Measurements from ENCODE around the gene GPI. TPM values are rescaled to one million over a fixed set of nuclear protein-coding genes. Genes with fewer than 3 reads are reported as not detected.

Gene GPI
- total and polyA plus RNA-seq, 2 of the 13 experiments (the other 11 are each of a cell fraction or from before 2014, with no cell fraction given) = 147 to 167 TPM

DNA sequence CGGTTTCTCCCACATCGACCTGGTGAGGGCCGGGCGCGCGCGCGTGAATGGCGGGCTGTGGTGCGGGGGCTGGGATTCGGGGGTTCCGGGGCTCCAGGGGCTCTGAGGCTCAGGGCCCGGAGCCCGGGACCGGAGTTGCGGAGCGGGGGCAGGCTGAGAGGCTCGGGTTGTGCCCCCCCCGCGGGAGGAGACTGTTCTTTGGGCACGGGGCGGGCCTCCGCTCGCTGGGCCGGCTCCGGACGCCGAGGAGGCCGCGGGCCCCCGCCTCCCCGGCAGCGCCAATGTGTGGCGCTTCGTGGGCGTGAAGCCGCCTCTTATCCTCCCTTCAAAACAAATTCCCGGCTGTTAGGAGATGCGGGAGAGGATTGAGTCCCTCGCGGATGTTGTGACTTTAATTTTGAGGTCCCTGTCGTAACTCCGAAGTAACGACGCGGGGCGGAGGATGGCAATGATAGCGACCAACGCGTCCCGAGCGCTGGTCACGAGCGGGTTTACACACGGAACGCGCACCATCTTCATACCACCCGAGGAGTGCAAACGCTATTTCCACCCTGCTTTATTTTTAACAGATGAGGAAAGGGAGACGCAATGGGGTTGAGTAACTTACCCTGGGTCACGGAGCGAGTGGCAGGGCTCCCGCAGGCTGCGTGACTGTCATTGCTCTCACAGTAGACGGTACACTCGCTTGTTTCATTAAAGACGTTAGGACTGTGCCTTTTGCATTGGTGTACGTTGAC lies 63.7 kb downstream of the GPI start (continued):
- TF ChIP-seq SETDB1 (CRISPR knock-in tag; IDR thresholded peaks at IDR 0.05; ENCODE audit: borderline replicate concordance) (no peak), ZSCAN31 (CRISPR knock-in tag; IDR thresholded peaks at IDR 0.05; ENCODE audit: low read depth) (0 out of 2 replicates have a peak, but pooled peaks have one; percentile 6), HNRNPLL (IDR thresholded peaks at IDR 0.05; ENCODE audit: low read depth, low read length, poor library complexity, severe bottlenecking) (peak; percentile 2), ZNF761 (CRISPR knock-in tag; conservative IDR thresholded peaks at IDR 0.05) (0 out of 2 replicates have a peak, but pooled peaks have one; percentile 13), ZNF501 (CRISPR knock-in tag; IDR thresholded peaks at IDR 0.05) (no peak), GFI1 (CRISPR knock-in tag; IDR thresholded peaks at IDR 0.05; ENCODE audit: borderline replicate concordance) (0 out of 2 replicates have a peak, but pooled peaks have one; percentile 25), MIER3 (CRISPR knock-in tag; IDR thresholded peaks at IDR 0.05; ENCODE audit: borderline replicate concordance) (no peak), ZNF780A (CRISPR knock-in tag; IDR thresholded peaks at IDR 0.05) (peak; percentile 59; the same call in 1 of the 2 replicates), HOXA7 (CRISPR knock-in tag; IDR thresholded peaks at IDR 0.05) (0 out of 2 replicates have a peak, but pooled peaks have one; percentile 54), HOXA9 (CRISPR knock-in tag; IDR thresholded peaks at IDR 0.05; ENCODE audit: borderline replicate concordance) (peak; percentile 76; the same call in 1 of the 2 replicates), FOXM1 (CRISPR knock-in tag; IDR thresholded peaks at IDR 0.05) (no peak), ZNF543 (CRISPR knock-in tag; IDR thresholded peaks at IDR 0.05) (peak; percentile 20; the same call in 1 of the 2 replicates), RBM39 (IDR thresholded peaks at IDR 0.05; ENCODE audit: low read depth, low read length, poor library complexity, severe bottlenecking) (peak; percentile 17), XRCC5 (optimal IDR thresholded peaks at IDR 0.05; ENCODE audit: low read length) (no peak), YEATS4 (CRISPR knock-in tag; IDR thresholded peaks at IDR 0.05; ENCODE audit: borderline replicate concordance) (peak; percentile 17; the same call in 1 of the 2 replicates)
- TF ChIP-seq, protein P1, sequence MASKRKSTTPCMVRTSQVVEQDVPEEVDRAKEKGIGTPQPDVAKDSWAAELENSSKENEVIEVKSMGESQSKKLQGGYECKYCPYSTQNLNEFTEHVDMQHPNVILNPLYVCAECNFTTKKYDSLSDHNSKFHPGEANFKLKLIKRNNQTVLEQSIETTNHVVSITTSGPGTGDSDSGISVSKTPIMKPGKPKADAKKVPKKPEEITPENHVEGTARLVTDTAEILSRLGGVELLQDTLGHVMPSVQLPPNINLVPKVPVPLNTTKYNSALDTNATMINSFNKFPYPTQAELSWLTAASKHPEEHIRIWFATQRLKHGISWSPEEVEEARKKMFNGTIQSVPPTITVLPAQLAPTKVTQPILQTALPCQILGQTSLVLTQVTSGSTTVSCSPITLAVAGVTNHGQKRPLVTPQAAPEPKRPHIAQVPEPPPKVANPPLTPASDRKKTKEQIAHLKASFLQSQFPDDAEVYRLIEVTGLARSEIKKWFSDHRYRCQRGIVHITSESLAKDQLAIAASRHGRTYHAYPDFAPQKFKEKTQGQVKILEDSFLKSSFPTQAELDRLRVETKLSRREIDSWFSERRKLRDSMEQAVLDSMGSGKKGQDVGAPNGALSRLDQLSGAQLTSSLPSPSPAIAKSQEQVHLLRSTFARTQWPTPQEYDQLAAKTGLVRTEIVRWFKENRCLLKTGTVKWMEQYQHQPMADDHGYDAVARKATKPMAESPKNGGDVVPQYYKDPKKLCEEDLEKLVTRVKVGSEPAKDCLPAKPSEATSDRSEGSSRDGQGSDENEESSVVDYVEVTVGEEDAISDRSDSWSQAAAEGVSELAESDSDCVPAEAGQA (IDR thresholded peaks at IDR 0.05; ENCODE audit: low read depth) = no peak
- TF ChIP-seq, protein P1 (CRISPR knock-in tag; IDR thresholded peaks at IDR 0.05; ENCODE audit: borderline replicate concordance) = no peak
- TF ChIP-seq, protein P2, sequence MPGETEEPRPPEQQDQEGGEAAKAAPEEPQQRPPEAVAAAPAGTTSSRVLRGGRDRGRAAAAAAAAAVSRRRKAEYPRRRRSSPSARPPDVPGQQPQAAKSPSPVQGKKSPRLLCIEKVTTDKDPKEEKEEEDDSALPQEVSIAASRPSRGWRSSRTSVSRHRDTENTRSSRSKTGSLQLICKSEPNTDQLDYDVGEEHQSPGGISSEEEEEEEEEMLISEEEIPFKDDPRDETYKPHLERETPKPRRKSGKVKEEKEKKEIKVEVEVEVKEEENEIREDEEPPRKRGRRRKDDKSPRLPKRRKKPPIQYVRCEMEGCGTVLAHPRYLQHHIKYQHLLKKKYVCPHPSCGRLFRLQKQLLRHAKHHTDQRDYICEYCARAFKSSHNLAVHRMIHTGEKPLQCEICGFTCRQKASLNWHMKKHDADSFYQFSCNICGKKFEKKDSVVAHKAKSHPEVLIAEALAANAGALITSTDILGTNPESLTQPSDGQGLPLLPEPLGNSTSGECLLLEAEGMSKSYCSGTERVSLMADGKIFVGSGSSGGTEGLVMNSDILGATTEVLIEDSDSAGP (CRISPR knock-in tag; IDR thresholded peaks at IDR 0.05; ENCODE audit: borderline replicate concordance) = peak; percentile 34; the same call in 1 of the 2 replicates
- TF ChIP-seq, protein P3, sequence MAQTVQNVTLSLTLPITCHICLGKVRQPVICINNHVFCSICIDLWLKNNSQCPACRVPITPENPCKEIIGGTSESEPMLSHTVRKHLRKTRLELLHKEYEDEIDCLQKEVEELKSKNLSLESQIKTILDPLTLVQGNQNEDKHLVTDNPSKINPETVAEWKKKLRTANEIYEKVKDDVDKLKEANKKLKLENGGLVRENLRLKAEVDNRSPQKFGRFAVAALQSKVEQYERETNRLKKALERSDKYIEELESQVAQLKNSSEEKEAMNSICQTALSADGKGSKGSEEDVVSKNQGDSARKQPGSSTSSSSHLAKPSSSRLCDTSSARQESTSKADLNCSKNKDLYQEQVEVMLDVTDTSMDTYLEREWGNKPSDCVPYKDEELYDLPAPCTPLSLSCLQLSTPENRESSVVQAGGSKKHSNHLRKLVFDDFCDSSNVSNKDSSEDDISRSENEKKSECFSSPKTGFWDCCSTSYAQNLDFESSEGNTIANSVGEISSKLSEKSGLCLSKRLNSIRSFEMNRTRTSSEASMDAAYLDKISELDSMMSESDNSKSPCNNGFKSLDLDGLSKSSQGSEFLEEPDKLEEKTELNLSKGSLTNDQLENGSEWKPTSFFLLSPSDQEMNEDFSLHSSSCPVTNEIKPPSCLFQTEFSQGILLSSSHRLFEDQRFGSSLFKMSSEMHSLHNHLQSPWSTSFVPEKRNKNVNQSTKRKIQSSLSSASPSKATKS (CRISPR knock-in tag; IDR thresholded peaks at IDR 0.05) = 0 out of 2 replicates have a peak, but pooled peaks have one; percentile 45
